GM18907 (cell line): ENCODE measurements around the gene KRTAP10-12.

Source experiments
- ATAC-seq: cut with Tn5 transposase; IDR thresholded peaks from one replicate; pipeline ENCODE4 v1.9.1; 2021; ENCODE audit warnings: mild to moderate bottlenecking, moderate library complexity; ENCODE audit not compliant: unreplicated experiment

Gene KRTAP10-12

DNA sequence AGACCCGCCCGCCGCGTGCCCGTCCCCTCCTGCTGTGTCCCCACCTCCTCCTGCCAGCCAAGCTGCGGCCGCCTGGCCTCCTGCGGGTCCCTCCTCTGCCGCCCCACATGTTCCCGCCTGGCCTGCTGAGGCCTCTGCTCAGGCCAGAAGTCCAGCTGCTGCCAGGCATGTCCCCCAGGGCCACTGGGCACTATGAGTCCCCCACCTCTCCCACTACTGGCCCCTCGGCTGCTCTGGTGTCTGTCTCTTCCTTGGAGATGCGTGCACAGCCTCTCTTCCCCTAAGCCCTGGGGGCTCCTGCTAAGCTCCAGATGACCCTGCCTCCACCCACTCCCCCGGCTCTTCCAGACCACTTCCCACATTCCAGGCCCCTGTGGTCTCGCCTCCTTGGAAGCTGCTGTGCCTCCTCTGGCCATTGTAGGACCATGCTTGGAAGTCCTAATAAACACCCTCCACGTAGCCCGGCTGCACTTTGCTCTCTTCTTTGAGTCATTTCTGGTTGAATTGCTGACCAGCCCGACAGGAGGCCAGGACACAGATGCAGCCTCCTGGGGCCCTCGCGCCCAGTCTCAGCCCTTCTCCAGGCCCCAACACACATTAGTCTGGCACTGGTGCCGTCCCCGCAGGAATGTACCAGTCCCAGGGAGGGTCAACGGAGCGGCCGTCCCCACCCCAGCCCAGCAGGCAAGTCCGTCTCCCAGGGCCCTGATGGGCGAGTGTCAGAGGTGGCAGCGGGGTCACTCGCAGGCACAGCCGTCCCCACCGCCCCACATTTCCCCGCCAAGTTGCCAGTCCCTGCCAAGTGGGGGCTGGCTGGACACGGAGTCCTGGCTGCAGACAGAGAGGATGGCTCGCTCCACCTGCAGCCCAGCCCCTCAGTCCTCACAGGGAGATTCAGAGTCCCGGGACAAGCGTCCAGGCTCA is 1.1 kb downstream of the KRTAP10-12 start:
- no peak for ATAC-seq

DNA sequence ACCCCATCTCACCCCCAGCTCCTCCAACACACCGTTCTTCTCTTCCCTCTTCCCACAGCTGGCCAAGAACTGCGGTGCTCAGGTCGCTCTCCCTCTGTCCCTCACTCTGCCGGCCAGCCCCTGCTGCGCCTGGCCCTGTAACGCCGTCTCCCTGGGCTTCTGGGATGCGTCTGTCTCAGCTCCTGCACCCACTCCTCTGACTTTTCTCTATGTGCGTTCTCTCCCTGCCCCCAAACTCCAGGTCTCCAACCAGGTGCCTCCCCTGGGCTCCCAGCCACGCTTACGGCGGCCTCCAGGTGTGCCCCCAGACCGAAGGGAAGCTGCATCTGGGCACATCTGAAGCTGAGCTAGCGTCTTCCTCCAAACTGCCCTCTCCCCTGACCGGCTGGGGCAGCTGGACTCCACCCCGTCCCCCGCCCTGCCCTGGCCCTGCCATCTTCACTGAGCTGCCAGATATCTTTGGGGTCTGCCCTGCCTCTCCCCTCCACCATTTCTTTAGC is 2.6 kb downstream of the KRTAP10-12 start:
- ATAC-seq = no peak

GRCh38 chr21:44700101-44701022 is 3.4 kb downstream of the KRTAP10-12 start:
- no peak for ATAC-seq

- no peak for ATAC-seq
Observed at GRCh38 chr21:44701023-44701400, 4.0 kb downstream of the KRTAP10-12 start.

DNA sequence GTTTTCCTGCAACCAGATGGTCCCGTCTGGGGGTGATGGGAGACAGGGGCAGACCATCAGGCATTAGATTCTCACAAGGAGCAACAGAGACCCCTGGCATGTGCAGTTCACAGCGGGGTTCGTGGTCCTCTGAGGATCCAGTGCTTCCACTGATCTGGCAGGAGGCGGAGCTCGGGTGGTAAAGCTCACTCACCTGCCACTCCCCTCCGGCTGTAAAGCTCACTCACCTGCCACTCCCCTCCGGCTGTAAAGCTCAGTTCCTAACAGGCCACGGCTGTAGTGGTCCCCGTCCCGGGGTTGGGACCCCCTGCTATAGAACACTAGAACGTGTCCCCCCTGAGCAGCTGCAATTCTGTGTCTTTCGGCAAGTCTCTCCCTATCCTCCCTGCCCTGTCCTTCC is 4.6 kb downstream of the KRTAP10-12 start:
- no peak for ATAC-seq

DNA sequence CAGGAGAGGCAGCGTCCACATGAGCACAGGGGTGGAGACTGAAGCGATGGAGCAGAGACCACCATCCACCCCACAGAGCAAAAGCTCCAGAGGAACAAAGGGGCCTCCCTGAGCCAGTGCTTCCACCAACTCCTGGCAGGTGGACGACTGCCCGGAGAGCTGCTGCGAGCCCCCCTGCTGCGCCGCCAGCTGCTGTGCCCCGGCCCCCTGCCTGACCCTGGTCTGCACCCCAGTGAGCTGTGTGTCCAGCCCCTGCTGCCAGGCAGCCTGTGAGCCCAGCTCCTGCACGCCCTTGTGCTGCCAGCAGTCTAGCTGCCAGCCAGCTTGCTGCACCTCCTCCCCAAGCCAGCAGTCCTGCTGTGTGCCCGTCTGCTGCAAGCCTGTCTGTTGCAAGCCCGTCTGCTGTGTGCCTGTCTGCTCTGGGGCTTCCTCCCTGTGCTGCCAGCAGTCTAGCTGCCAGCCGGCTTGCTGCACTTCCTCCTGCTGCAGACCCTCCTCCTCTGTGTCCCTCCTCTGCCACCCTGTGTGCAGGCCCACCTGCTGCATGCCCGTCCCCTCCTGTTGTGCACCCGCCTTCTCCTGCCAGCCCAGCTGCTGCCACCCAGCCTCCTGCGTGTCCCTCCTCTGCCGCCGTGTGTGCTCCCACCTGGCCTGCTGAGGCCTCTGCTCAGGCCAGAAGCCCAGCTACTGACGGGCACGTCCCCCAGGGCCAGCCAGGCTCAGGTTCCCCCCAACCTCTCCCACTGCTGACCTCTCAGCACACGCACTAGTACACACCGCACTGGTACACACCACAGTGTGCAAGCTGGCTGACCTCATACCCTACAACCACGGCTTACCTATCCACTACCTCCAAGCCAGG is 5.4 kb downstream of the KRTAP10-12 start:
- no peak for ATAC-seq

- no peak for ATAC-seq
Observed at GRCh38 chr21:44702973-44703730, 6.2 kb downstream of the KRTAP10-12 start.

DNA sequence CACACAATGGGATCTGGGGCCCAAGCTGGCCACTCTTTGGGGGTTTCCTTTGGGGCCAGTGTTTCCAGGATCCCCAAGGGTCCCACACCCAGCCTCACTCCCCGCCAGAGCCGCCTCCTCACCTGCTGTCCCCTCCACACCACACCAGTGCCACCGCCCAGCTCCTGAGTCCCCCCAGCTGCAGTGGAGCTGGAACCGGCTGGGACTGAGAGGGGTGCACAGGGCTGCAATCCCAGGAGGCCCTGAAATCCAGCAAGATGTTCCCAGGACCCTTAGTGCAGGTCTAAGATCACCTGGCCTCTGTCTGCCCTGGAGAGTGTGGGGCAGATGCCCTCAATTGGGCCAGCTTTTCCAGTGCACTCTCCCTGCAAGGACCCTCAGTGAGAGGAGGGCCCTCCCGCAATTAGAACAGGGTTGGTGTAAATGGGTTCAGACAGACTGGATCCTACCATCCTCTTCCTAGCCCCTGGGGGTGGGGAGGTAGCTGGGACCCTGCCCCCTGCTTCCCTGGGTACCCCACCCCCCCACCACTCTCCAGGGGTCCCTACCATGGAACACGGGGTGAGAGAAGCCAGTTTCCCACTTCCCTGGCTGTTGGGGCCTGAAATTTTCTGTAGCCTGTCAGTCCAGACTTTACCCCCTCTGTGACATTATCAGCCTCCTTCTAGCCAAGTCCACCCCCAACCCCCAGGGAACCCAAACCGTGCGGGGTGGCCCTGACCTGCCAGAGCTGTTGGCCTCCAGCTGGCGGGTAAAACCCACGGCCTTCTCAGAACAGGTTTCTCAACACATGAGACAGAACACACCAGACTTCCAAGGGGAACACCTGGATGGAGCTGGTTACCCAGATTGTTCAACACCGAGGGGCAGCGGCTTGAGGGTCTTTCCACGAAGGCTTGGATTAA is 7.0 kb downstream of the KRTAP10-12 start:
- ATAC-seq = no peak

DNA sequence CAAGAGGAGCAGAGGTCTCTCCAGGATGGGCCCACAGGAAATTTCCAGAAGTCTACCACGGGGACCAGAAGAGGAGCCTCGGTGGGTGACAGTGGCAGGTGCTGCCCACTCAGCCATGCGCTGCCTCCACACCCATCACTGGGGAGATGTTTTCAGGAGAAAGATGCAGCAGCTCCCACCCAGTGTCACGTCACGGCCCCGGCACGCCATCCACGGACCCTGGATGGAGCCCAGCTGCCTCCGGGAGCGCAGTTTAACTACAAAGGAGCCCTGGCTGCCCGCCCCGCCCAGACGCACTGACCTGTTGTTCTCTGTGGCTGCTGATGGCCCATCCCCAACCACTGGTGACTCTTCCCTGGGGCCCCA is 7.6 kb downstream of the KRTAP10-12 start:
- no peak for ATAC-seq

DNA sequence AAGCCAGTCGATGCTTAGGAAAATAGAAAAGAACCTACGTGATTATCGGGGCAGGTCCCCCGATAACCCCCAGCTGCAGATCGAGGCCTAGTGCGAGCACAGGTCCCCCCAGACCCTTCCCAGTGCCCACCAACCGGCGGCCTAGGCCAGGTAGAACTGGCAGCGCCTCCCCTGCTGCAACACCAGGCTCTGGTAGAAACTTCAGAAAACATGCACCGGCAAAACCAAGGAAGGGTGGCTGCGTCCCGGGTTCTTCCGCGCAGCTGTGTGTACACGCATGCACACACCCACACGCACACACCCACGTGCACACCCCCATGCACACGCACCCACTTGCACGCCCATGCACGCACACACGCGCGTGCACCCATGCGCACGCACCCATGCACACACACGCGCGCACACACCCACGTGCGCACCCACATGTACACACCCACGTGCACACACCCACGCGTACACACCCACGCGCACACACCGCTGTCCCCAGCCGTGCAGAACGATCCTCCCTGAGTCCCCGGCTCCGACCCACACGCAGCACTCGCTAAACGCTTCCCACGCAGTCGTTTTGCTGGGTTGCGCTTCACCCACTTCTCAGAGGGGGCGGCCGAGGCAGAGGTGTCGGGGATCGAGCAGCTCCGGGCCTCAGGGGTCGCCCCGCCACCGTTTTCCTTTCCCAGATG is 9.2 kb downstream of the KRTAP10-12 start:
- no peak for ATAC-seq

- ATAC-seq = no peak
Observed at GRCh38 chr21:44706706-44707581, 10.0 kb downstream of the KRTAP10-12 start.

GRCh38 chr21:44708213-44708865 is 11.4 kb downstream of the KRTAP10-12 start:
- ATAC-seq = no peak

DNA sequence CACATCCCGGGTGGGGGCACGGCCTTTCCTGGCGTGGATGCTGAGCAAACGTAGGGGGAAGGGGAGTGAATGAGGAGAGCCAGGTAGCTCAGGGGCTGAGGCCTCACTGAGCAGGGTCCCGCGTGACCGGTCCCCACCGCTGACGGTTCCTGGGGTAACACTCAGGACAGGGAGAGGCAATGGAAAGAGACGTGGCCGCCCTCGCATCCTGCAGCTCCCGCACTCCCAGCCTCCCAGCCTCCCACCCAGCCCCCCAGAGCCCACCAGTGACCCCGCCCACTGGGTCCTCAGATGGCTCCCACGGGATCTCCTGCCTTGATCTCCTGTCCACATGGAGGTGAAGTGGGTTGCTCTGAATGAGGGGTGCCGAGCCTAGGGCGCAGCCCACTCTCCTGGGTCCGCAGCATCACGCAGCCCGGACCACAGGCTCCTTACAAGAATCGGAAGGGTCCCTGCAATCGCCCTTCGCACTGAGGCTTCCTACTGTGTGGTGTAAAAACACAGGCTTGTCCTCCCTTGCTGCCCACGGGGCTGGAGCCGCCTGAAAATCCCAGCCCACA is 12.0 kb downstream of the KRTAP10-12 start:
- ATAC-seq = no peak

GRCh38 chr21:44709426-44710293 is 12.7 kb downstream of the KRTAP10-12 start:
- ATAC-seq = no peak

DNA sequence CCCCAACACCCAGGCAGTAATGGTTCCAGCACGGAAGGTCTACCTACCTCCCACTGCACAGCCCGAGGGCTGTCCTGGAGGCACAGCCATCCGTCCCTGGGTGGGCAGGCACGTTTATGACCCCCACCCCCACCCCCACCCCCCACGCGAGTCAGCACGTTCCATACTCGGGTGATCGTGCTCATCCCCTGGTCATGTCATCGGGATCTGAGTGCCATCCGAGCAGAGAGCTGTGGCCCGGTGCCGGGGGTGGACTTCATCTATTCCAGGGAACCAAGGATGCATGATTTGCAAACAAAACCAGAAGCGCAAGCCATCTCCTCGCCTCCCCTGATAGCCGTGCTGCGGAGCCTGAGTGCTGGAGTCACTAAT is 13.3 kb downstream of the KRTAP10-12 start:
- ATAC-seq = no peak
